ENCODE data around the gene RAPGEF1.
A peak's percentile ranks its signal among the peaks of the same experiment; 100 is the strongest.
"Not testable (repeated sequence)": the region's sequence is repeated elsewhere in the genome, so short reads cannot be mapped to it uniquely, and the experiment has no call there.

The RAPGEF1 gene

DNA sequence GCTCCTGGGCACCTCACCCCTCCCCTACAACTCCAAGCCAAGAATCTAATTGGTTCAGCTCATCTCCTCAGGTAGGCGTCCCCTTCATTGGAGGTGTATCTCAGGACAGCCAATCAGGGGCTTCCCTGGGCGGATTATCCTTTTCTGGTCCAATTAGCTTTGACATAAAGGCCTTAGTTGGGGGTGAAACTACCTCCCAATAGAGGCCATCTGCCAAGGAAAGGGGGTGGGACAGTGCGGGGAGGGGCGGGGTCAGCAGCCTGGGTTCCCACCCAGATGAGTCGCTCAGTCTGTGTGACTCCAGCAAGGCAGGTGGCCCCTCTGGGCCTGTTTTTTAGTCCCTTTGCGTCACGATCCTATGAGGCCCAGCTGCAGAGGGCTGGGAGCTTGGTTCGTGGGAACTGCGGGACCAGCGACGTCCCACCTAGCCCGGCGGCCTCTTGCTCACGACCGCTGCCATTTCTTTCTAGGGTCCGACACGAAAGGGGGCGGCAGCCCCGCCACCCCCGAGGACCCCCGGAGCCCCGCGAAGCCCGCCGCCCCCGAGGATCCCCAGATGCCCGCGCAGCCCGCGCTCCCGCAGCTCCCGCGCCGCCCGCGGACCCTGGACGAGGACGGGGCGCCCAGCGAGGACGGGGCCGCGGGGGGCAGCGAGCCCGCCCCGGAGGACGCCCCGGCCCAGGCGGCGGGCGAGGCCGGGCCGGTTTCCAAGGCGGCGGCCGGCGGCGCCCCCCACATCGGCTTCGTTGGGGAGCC, 185.6 kb downstream of the RAPGEF1 start:
- TF ChIP-seq, protein P1, sequence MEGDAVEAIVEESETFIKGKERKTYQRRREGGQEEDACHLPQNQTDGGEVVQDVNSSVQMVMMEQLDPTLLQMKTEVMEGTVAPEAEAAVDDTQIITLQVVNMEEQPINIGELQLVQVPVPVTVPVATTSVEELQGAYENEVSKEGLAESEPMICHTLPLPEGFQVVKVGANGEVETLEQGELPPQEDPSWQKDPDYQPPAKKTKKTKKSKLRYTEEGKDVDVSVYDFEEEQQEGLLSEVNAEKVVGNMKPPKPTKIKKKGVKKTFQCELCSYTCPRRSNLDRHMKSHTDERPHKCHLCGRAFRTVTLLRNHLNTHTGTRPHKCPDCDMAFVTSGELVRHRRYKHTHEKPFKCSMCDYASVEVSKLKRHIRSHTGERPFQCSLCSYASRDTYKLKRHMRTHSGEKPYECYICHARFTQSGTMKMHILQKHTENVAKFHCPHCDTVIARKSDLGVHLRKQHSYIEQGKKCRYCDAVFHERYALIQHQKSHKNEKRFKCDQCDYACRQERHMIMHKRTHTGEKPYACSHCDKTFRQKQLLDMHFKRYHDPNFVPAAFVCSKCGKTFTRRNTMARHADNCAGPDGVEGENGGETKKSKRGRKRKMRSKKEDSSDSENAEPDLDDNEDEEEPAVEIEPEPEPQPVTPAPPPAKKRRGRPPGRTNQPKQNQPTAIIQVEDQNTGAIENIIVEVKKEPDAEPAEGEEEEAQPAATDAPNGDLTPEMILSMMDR (IDR thresholded peaks at IDR 0.05; ENCODE audit: insufficient read depth, low read length, missing control alignments), result no peak
- POLR2A ChIA-PET, result no interaction called here
- CTCF ChIA-PET, result no interaction called here
- no peak for DNase-seq (ENCODE audit: low read depth, low spot score)
- no peak overlapping the region for H3K4me3 ChIP-seq (ENCODE audit: low read depth, low read length)

DNA sequence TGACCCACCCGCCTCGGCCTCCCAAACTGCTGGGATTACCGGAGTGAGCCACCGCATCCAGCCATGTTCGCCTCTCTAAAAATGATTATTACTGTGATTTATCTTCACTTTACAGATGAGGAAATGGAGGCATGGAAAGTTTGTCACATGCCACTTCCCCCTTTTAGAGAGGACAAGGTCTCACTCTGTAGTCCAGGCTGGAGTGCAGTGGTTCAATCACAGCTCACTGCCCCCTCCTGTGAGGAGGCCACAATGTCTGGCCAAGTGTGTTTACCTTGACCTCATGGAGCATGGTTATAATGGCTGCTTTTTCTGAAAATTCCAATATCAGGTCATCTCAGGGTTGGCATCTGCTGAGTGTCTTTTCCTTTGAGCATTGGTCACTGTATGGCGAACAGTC, 187.8 kb downstream of the RAPGEF1 start:
- H3K4me3 ChIP-seq (ENCODE audit: low read depth, low read length), result no peak overlapping the region
- POLR2A ChIA-PET, result interaction anchor here (0.6 kb wide), 1 partner anchor 153 kb away, joined by 3 read pairs; no protein-coding TSS in a partner anchor
- TF ChIP-seq, protein P1 (IDR thresholded peaks at IDR 0.05; ENCODE audit: insufficient read depth, low read length, missing control alignments), result no peak
- CTCF ChIA-PET, result no interaction called here
- no peak for DNase-seq (ENCODE audit: low read depth, low spot score)

DNA sequence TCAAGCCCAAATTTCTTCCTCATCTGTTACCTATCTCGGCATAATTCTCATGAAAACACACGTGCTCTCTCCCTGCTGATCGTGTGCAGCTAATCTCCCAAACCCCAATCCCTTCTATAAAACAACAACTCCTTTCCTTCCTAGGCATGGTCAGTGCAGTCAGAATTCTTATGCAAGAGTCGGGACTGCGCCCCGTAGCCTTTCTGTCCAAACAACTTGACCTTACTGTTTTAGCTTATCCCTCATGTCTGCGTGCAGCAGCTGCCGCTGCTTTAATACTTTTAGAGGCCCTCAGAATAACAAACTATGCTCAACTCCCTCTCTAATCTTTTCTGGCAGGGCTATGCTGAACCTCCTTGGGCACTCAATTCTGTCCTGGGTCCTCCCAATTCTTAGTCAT, 189.4 kb downstream of the RAPGEF1 start:
- POLR2A ChIA-PET; H3K4me3 ChIP-seq (ENCODE audit: low read depth, low read length); DNase-seq (ENCODE audit: low read depth, low spot score); CTCF ChIA-PET: not testable (repeated sequence)

DNA sequence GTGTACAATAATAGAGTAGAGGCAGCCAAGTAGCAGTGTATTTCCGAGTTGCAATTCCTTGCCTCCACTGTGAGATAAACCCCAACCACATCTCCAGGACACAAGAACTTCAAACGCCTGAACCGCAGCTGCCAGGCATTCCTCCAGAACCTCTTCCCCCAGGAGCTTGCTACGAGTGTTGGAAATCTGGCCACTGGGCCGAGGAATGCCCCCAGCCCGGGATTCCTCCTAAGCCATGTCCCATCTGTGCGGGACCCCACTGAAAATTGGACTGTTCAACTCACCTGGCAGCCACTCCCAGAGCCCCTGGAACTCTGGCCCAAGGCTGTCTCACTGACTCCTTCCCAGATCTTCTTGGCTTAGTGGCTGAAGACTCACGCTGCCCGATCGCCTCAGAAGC, 190.7 kb downstream of the RAPGEF1 start:
- POLR2A ChIA-PET, result not testable (repeated sequence)

DNA sequence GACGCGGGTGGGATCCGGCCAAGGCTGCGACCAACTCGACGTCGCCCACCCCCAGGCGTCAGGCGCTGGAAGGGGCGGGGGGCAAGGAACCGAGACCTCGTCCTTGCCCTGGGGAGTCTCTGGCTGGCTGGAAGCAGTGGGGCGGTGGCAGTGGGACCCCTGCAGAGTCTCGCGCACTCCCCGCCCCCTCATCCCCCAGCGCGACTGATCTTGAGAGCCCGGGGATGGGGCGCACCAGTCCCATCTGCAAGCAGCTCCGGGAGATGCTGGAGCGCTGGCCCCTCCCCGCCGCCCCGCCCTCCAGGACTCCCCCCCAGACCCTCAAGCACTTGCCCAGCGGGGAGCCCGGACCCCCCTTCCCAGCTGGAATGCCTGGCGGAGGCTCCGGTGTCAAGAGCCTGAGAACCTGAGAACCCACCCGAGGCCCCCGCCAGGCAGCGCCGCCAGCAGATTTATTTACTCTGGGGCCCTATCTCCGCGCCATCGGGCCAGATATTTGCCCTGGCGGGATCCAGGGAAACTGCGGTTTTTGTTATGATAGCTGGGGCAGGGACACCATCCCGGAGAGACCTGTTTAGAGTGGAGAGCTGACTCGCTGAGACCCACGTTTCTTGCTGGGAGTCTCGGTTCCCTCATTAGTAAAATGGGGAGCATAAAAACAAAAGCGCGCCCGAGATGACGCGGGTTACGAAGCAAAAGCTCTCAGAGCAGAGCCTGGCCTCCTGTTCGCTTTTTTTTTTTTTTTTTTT, 193.4 kb downstream of the RAPGEF1 start:
- ChIA-PET POLR2A (interaction anchor here (0.5 to 0.7 kb wide), 2 partner anchors 30 to 193 kb away, joined by 3 to 4 read pairs; partner anchors contain the start of gene RAPGEF1), CTCF (interaction anchor here (1.1 kb wide), 1 partner anchor 194 kb away, joined by 4 read pairs; the partner anchor contains the start of gene RAPGEF1)
- H3K4me3 ChIP-seq (ENCODE audit: low read depth, low read length), result peak overlapping the region; percentile 43
- DNase-seq (ENCODE audit: low read depth, low spot score), result no peak
- TF ChIP-seq, protein P1 (IDR thresholded peaks at IDR 0.05; ENCODE audit: insufficient read depth, low read length, missing control alignments), result no peak

More for the DNA sequence above, 190.7 kb downstream of the RAPGEF1 start:
- DNase-seq (ENCODE audit: low read depth, low spot score); CTCF ChIA-PET; H3K4me3 ChIP-seq (ENCODE audit: low read depth, low read length): not testable (repeated sequence)

DNA sequence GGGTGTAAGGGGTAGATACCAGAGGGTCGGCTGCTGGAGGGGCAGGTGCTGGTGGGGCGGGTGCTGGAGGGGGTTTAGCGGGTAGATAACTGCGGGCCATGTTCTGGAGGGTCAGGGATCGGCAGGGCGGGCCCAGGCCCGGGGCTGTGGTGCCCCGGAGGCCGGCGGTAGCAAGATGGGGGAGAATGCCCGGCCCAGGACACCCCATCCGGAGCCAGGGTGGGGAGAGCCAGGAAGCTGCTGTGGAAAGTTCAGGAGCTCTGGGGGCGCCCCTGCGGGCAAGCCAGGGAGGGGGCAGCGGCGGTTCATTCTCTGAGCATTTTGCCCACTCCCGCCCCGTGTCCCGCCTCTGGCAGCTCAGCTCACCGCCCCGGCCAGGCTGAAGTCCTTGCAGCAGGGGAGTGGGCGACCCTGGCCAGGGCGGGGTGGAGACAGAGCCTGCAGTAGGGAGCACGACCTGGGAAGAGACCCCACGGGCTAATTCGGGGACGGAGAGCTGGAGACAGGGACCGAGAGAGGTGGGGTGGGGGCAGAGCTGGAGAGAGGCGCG, 194.0 kb downstream of the RAPGEF1 start:
- H3K4me3 ChIP-seq (ENCODE audit: low read depth, low read length), result no peak overlapping the region
- TF ChIP-seq, protein P1 (IDR thresholded peaks at IDR 0.05; ENCODE audit: insufficient read depth, low read length, missing control alignments), result no peak
- CTCF ChIA-PET, result no interaction called here
- POLR2A ChIA-PET, result no interaction called here
- DNase-seq (ENCODE audit: low read depth, low spot score), result no peak

DNA sequence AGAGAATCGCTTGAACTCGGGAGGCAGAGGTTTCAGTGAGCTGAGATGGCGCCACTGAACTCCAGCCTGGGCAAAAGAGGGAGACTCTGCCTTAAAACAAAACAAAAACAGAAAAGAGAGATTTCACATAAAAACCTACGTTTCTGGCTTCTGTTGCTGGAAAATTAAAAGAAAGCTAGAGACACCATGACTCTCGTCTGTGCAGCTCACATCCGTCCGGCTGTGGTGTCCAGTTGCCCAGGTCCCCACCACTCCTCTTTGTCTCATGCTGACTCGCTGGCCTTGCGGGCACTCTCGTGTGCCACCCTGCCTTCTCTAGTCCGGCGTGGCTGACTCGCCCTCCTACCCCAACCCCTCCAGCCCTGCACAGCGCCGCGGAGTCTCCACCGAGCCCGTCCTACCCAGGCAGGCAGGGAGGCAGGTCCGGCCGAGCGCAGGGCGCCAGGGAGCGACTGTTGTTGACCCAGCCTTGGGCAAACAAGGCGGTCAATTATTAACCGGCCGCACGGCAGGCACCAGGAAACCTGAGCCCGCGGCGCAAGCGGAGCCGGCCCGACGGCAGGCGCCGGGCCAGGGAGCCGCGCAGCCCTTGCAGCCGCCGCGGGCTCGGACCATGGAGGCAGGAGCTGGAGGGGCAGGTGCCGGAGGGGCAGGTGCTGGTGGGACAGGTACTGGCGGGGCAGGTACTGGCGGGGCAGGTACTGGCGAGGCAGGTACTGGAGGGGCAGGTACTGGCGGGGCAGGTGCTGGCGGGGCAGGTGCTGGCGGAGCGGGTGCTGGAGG, 194.7 kb downstream of the RAPGEF1 start, which contains the start of gene PRRT1B:
TSS of gene PRRT1B (plus strand) at position 521 of the 783 bp plus-strand sequence. CDS start at position 614, 93 bp downstream.
- POLR2A ChIA-PET, result no interaction called here

More for the DNA sequence above, 194.7 kb downstream of the RAPGEF1 start, which contains the start of gene PRRT1B:
- CTCF ChIA-PET, result no interaction called here
- DNase-seq (ENCODE audit: low read depth, low spot score), result no peak
- H3K4me3 ChIP-seq (ENCODE audit: low read depth, low read length), result no peak within 1 kb of the TSS
- TF ChIP-seq, protein P1 (IDR thresholded peaks at IDR 0.05; ENCODE audit: insufficient read depth, low read length, missing control alignments), result no peak
